HCT116 (cell line): Measurements from ENCODE around the gene NXN. TPM values are rescaled to one million over a fixed set of nuclear protein-coding genes. Genes with fewer than 3 reads are reported as not detected.

Experiments
- ATAC-seq: fragments of 200-7000 bp; cut with Tn5 transposase; 2 replicates; pipeline ENCODE4 v1.9.1; 2020; ENCODE audit warnings: mild to moderate bottlenecking, moderate library complexity
- BruUV-seq: library from RNA; stranded (reverse); fragments of 400-500 nt; replicated peaks from 2 replicates; lab custom pipeline; 2021; lab: Mats Ljungman, UMichigan
- CTCF ChIA-PET: fragments of 300-600 bp; sonication (Branson Sonifier 250); formaldehyde crosslinking; loops from one replicate; lab custom pipeline; 2021; ENCODE audit warnings: antibody characterized with exemption; lab: Charles Lee
- POLR2A ChIA-PET: fragments of 300-600, 350-600 bp; sonication (Branson Sonifier 250); formaldehyde crosslinking; loops from one replicate; lab custom pipeline; 2021; ENCODE audit warnings: antibody characterized with exemption; lab: Charles Lee
- RAD21 ChIA-PET, 2 experiments: fragments of 300-600 bp; sonication (Branson Sonifier 250); formaldehyde crosslinking; loops; one replicate each; lab custom pipeline; 2023; ENCODE audit warnings: low total read pairs in 2 of 2; ENCODE audit not compliant: uncharacterized antibody in 2 of 2, unreplicated experiment in 2 of 2, low non-redundant PET in 1 of 2; lab: Charles Lee
- DNase-seq: peaks from one replicate; pipeline ENCODE4 v3.0.0-alpha.2; 2010; ENCODE audit warnings: low read depth, low spot score
- H2AFZ ChIP-seq: fragments of 200-600 bp; shearing (Covaris generic), sonication (generic); 2 replicates; pipeline ENCODE4 v1.6.1; 2017; ENCODE audit warnings: low read depth, mixed run types, mixed read lengths, antibody characterized with exemption, low read length; ENCODE audit not compliant: poor library complexity, severe bottlenecking
- H3K27ac ChIP-seq: 2 replicates; pipeline ENCODE4 v1.5.1; 2012; ENCODE audit warnings: low read depth, low read length
- H3K27me3 ChIP-seq: fragments of 200-600 bp; sonication (generic); 2 replicates; pipeline ENCODE4 v1.6.1; 2016; ENCODE audit warnings: mixed run types, low read length, mixed read lengths; ENCODE audit not compliant: insufficient read depth
- H3K36me3 ChIP-seq, 2 experiments: fragments of 200-500 bp in 1 of 2; fragments of 200-600 bp in 1 of 2; sonication (Bioruptor generic) in 1 of 2; sonication (generic) in 1 of 2; 2 replicates each; pipeline versions ENCODE4 v1.5.1 to v1.6.1; 2014 to 2016; ENCODE audit warnings: low read length in 2 of 2, inconsistent platforms in 1 of 2, mixed read lengths in 1 of 2, mixed run types in 1 of 2; ENCODE audit not compliant: insufficient read depth in 2 of 2, control insufficient read depth in 1 of 2
- H3K4me1 ChIP-seq, 2 experiments: fragments of 200-600 bp in 1 of 2; sonication (generic) in 1 of 2; 2 replicates each; pipeline versions ENCODE4 v1.5.1 to v1.6.1; 2012 to 2017; ENCODE audit warnings: low read length in 2 of 2, inconsistent platforms in 1 of 2, mild to moderate bottlenecking in 1 of 2, mixed read lengths in 1 of 2, mixed run types in 1 of 2, moderate library complexity in 1 of 2; ENCODE audit not compliant: insufficient read depth in 2 of 2, control insufficient read depth in 1 of 2
- H3K4me2 ChIP-seq: fragments of 200-600 bp; sonication (generic); 2 replicates; pipeline ENCODE4 v1.6.1; 2017; ENCODE audit warnings: mixed run types, low read length, mixed read lengths
- H3K4me3 ChIP-seq, 2 experiments: fragments of 200-600 bp in 1 of 2; sonication (generic) in 1 of 2; replicated peaks in 1 of 2; 2 replicates each; pipeline ENCODE4 v1.5.1; 2011 to 2016; ENCODE audit warnings: low read length in 2 of 2, control low read depth in 1 of 2, low read depth in 1 of 2, mild to moderate bottlenecking in 1 of 2, mixed read lengths in 1 of 2, mixed run types in 1 of 2
- H3K79me2 ChIP-seq: fragments of 200-600 bp; sonication (generic); 2 replicates; pipeline ENCODE4 v1.6.1; 2017; ENCODE audit warnings: mild to moderate bottlenecking, mixed run types, low read length, moderate library complexity, mixed read lengths; ENCODE audit not compliant: insufficient read depth
- H3K9ac ChIP-seq: fragments of 200-600 bp; sonication (generic); 2 replicates; pipeline ENCODE4 v1.6.1; 2016; ENCODE audit warnings: low read length, mixed read lengths
- H3K9me2 ChIP-seq: fragments of 200-600 bp; sonication (generic), shearing (Covaris generic); 2 replicates; pipeline ENCODE4 v1.6.1; 2017; ENCODE audit warnings: mixed run types, mild to moderate bottlenecking, moderate library complexity; ENCODE audit not compliant: insufficient read depth
- H3K9me3 ChIP-seq, 2 experiments: fragments of 200-500 bp in 1 of 2; fragments of 200-600 bp in 1 of 2; sonication (Bioruptor generic) in 1 of 2; sonication (generic) in 1 of 2; 2 replicates each; pipeline ENCODE4 v1.6.1; 2014 to 2017; ENCODE audit warnings: low read length in 2 of 2, mixed read lengths in 2 of 2, inconsistent platforms in 1 of 2, low read depth in 1 of 2, mild to moderate bottlenecking in 1 of 2, mixed run types in 1 of 2, moderate library complexity in 1 of 2; ENCODE audit not compliant: control insufficient read depth in 1 of 2, insufficient read depth in 1 of 2
- H4K20me1 ChIP-seq: fragments of 200-600 bp; sonication (generic), shearing (Covaris generic); 2 replicates; pipeline ENCODE4 v1.6.1; 2017; ENCODE audit warnings: mixed run types, mild to moderate bottlenecking, moderate library complexity; ENCODE audit not compliant: insufficient read depth
- CBX3 ChIP-seq: IDR thresholded peaks from 2 replicates; pipeline ENCODE4 v1.6.1; 2012; ENCODE audit warnings: low read depth
- CEBPB ChIP-seq: IDR thresholded peaks from 2 replicates; pipeline ENCODE4 v1.6.1; 2012; ENCODE audit warnings: low read depth
- CTCF ChIP-seq, 3 experiments: fragments of 200-600 bp in 1 of 3; sonication (generic) in 1 of 3; IDR thresholded peaks in 2 of 3; conservative IDR thresholded peaks in 1 of 3; 2 replicates each; pipeline ENCODE4 v1.5.1; 2012 to 2017; ENCODE audit warnings: low read depth in 2 of 3, low read length in 2 of 3, antibody characterized with exemption in 1 of 3, borderline replicate concordance in 1 of 3, control low read depth in 1 of 3, mild to moderate bottlenecking in 1 of 3, mixed read lengths in 1 of 3, mixed run types in 1 of 3, moderate library complexity in 1 of 3; ENCODE audit not compliant: insufficient read depth in 1 of 3
- EGR1 ChIP-seq: IDR thresholded peaks from 2 replicates; pipeline ENCODE4 v1.6.1; 2012; ENCODE audit warnings: low read depth
- FOSL1 ChIP-seq: IDR thresholded peaks from 2 replicates; pipeline ENCODE4 v1.6.1; 2012; ENCODE audit warnings: low read depth
- JUND ChIP-seq: IDR thresholded peaks from 2 replicates; pipeline ENCODE4 v1.6.1; 2012
- MAX ChIP-seq: IDR thresholded peaks from 2 replicates; pipeline ENCODE4 v1.6.1; 2012
- POLR2AphosphoS5 ChIP-seq: IDR thresholded peaks from 2 replicates; pipeline ENCODE4 v1.6.1; 2011; ENCODE audit warnings: mild to moderate bottlenecking, low read depth, low read length, moderate library complexity
- REST ChIP-seq: IDR thresholded peaks from 2 replicates; pipeline ENCODE4 v1.6.1; 2012; ENCODE audit warnings: low read depth
- SIN3A ChIP-seq: IDR thresholded peaks from 2 replicates; pipeline ENCODE4 v1.6.1; 2012; ENCODE audit warnings: low read depth
- SP1 ChIP-seq: IDR thresholded peaks from 2 replicates; pipeline ENCODE4 v1.6.1; 2012; ENCODE audit warnings: low read depth
- YY1 ChIP-seq: IDR thresholded peaks from 2 replicates; pipeline ENCODE4 v1.6.1; 2011; ENCODE audit warnings: low read length, low read depth, moderate library complexity, mild to moderate bottlenecking; ENCODE audit not compliant: insufficient replicate concordance; ENCODE audit errors: extremely low read depth
- ZFX ChIP-seq: fragments of 450-650 bp; IDR thresholded peaks from 2 replicates; pipeline ENCODE4 v1.6.1; 2017
- ZNF274 ChIP-seq: fragments of 200-500 bp; sonication (Bioruptor generic); IDR thresholded peaks from 2 replicates; pipeline ENCODE4 v1.6.1; 2014; ENCODE audit warnings: mild to moderate bottlenecking, low read depth, low read length, inconsistent platforms
- intact Hi-C: fragments of 100-400 bp; cut with micrococcal nuclease; formaldehyde crosslinking; loops from 2 replicates; pipeline ENCODE4 v1.10.0; 2022
- total RNA-seq: library from RNA; stranded (reverse); gene quantifications from one replicate; pipeline ENCODE4 v1.2.1, GENCODE V29; 2021; ENCODE audit not compliant: unreplicated experiment
- TF ChIP-seq, protein P1 (sequence below): IDR thresholded peaks from 2 replicates; pipeline ENCODE4 v1.6.1; 2012

The NXN gene
- total RNA-seq, 1 experiment from 2014 or later = 83.7 TPM

- Histone ChIP-seq H3K9ac (no peak overlapping the region), H3K79me2 (no peaks in the 10 kb centered on the region), H2AFZ (no peak overlapping the region), H3K4me1 (no peaks in the 10 kb centered on the region), H3K4me3 (no peak overlapping the region), H3K27ac (no peak overlapping the region), H3K9me3 (no peaks in the 10 kb centered on the region), H3K9me2 (no peaks in the 10 kb centered on the region), H3K4me2 (no peak overlapping the region), H4K20me1 (no peaks in the 10 kb centered on the region), H3K36me3 (no peaks in the 10 kb centered on the region), H3K27me3 (no peaks in the 10 kb centered on the region)
- ChIA-PET CTCF (no interaction called here), RAD21 (no interaction called here), POLR2A (no interaction called here)
- no peak for TF ChIP-seq EGR1
- no peak for TF ChIP-seq SP1
- no peak for TF ChIP-seq SIN3A
- no peak for TF ChIP-seq JUND
- TF ChIP-seq CEBPB = no peak
- TF ChIP-seq POLR2AphosphoS5 = no peak
- no peak for TF ChIP-seq CBX3
- TF ChIP-seq FOSL1 = no peak
- TF ChIP-seq CTCF (IDR thresholded peaks at IDR 0.05 in 2 of 3, conservative IDR thresholded peaks at IDR 0.05 in 1 of 3; ENCODE audit: borderline replicate concordance in 1 of 3, insufficient read depth in 1 of 3, low read depth in 2 of 3, low read length in 2 of 3) = no peak
- TF ChIP-seq REST = no peak
- no peak for TF ChIP-seq YY1
- TF ChIP-seq, protein P1, sequence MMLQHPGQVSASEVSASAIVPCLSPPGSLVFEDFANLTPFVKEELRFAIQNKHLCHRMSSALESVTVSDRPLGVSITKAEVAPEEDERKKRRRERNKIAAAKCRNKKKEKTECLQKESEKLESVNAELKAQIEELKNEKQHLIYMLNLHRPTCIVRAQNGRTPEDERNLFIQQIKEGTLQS = no peak
- TF ChIP-seq ZFX = no peak
- TF ChIP-seq MAX = no peak
- TF ChIP-seq ZNF274 = no peak
- no peak for ATAC-seq
- intact Hi-C loops = no loop called here
- no TSS peak for BruUV-seq
- DNase-seq = no peak
Observed at GRCh38 chr17:1019451-1019850, 39.9 kb upstream of the NXN start.
